GM23338 (cell line): ENCODE measurements around the gene GPR78. TPM values are rescaled to one million over a fixed set of nuclear protein-coding genes. Genes with fewer than 3 reads are reported as not detected.

Experiments used
- ATAC-seq: fragments of 200-7000 bp; cut with Tn5 transposase; 3 replicates; pipeline ENCODE4 v1.9.1; 2020
- DNase-seq: peaks from one replicate; pipeline ENCODE4 v3.0.0-alpha.2; 2015; ENCODE audit warnings: low spot score
- H2AFZ ChIP-seq: fragments of 200-600 bp; sonication (generic); 2 replicates; pipeline ENCODE4 v1.8.0; 2016; ENCODE audit warnings: antibody characterized with exemption, mild to moderate bottlenecking, moderate library complexity
- H3F3A ChIP-seq: fragments of 200-600 bp; sonication (generic); replicated peaks from 2 replicates; pipeline ENCODE4 v1.8.0; 2017; ENCODE audit warnings: antibody characterized with exemption, mixed run types, low read depth
- H3K27ac ChIP-seq: fragments of 200-600 bp; sonication (generic); 2 replicates; pipeline ENCODE4 v1.6.1; 2016; ENCODE audit warnings: low read depth
- H3K27me3 ChIP-seq: fragments of 200-600 bp; sonication (generic); 2 replicates; pipeline ENCODE4 v1.8.0; 2016; ENCODE audit warnings: mild to moderate bottlenecking, mixed run types, moderate library complexity; ENCODE audit not compliant: insufficient read depth
- H3K36me3 ChIP-seq: fragments of 200-600 bp; sonication (generic); 2 replicates; pipeline ENCODE4 v1.8.0; 2016; ENCODE audit warnings: mild to moderate bottlenecking; ENCODE audit not compliant: insufficient read depth
- H3K4me1 ChIP-seq: fragments of 200-600 bp; sonication (generic); 2 replicates; pipeline ENCODE4 v1.8.0; 2016; ENCODE audit warnings: mild to moderate bottlenecking, moderate library complexity; ENCODE audit not compliant: insufficient read depth
- H3K4me2 ChIP-seq: fragments of 200-600 bp; sonication (generic); 2 replicates; pipeline ENCODE4 v1.7.1; 2017; ENCODE audit warnings: mixed run types
- H3K4me3 ChIP-seq: fragments of 200-600 bp; sonication (generic); 2 replicates; pipeline ENCODE4 v1.6.1; 2016; ENCODE audit warnings: mixed run types
- H3K79me2 ChIP-seq: fragments of 200-600 bp; sonication (generic); replicated peaks from 2 replicates; pipeline ENCODE4 v1.8.0; 2017; ENCODE audit warnings: mild to moderate bottlenecking; ENCODE audit not compliant: insufficient read depth
- H3K9me2 ChIP-seq: fragments of 200-600 bp; sonication (generic); 2 replicates; pipeline ENCODE4 v1.8.0; 2017; ENCODE audit not compliant: insufficient read depth
- H4K20me1 ChIP-seq: fragments of 200-600 bp; sonication (generic); replicated peaks from 2 replicates; pipeline ENCODE4 v1.8.0; 2017; ENCODE audit warnings: mild to moderate bottlenecking; ENCODE audit not compliant: insufficient read depth
- H3K27ac Mint-ChIP-seq: 2 replicates; pipeline ENCODE4 v1.8.0; 2020; ENCODE audit warnings: inconsistent platforms, mild to moderate bottlenecking, moderate library complexity, mixed read lengths
- H3K27me3 Mint-ChIP-seq: 3 replicates; pipeline ENCODE4 v1.8.0; 2022; ENCODE audit warnings: low read depth, mild to moderate bottlenecking, moderate library complexity, mixed read lengths, inconsistent platforms; ENCODE audit not compliant: insufficient read depth, poor library complexity
- H3K36me3 Mint-ChIP-seq: 3 replicates; pipeline ENCODE4 v1.8.0; 2021; ENCODE audit warnings: low read depth, mild to moderate bottlenecking, inconsistent platforms, moderate library complexity, mixed read lengths
- H3K4me1 Mint-ChIP-seq: 3 replicates; pipeline ENCODE4 v1.8.0; 2020; ENCODE audit warnings: mild to moderate bottlenecking, inconsistent platforms, mixed read lengths
- H3K4me3 Mint-ChIP-seq: 3 replicates; pipeline ENCODE4 v1.8.0; 2021; ENCODE audit warnings: moderate library complexity, mild to moderate bottlenecking, inconsistent platforms, mixed read lengths
- H3K9me3 Mint-ChIP-seq: 3 replicates; pipeline ENCODE4 v1.8.0; 2020; ENCODE audit warnings: moderate library complexity, mild to moderate bottlenecking, inconsistent platforms, mixed read lengths
- CREB1 ChIP-seq: fragments of 250-450 bp; sonication (Bioruptor Pico); IDR thresholded peaks from 2 replicates; pipeline ENCODE4 v1.5.0; 2020; ENCODE audit warnings: low read depth, mild to moderate bottlenecking, moderate library complexity
- CTCF ChIP-seq, 2 experiments: fragments of 200-600 bp in 1 of 2; sonication (generic) in 1 of 2; conservative IDR thresholded peaks; 2 replicates each; pipeline versions ENCODE4 v1.5.1 to v1.6.1; 2016 to 2017; ENCODE audit warnings: antibody characterized with exemption in 2 of 2, low read depth in 2 of 2, mild to moderate bottlenecking in 2 of 2, moderate library complexity in 1 of 2
- ETS1 ChIP-seq: IDR thresholded peaks from 2 replicates; pipeline ENCODE4 v1.6.1; 2016; ENCODE audit warnings: antibody characterized with exemption
- EZH2 ChIP-seq: fragments of 200-600 bp; sonication (generic); IDR thresholded peaks from one replicate; pipeline ENCODE4 v1.8.0; 2017; ENCODE audit warnings: antibody characterized with exemption, mild to moderate bottlenecking, low read depth; ENCODE audit not compliant: unreplicated experiment
- EZH2phosphoT487 ChIP-seq: fragments of 200-600 bp; sonication (generic); IDR thresholded peaks from one replicate; pipeline ENCODE4 v1.8.1; 2018; ENCODE audit warnings: antibody characterized with exemption; ENCODE audit not compliant: unreplicated experiment
- JUNB ChIP-seq: IDR thresholded peaks from one replicate; pipeline ENCODE4 v1.6.1; 2016; ENCODE audit warnings: antibody characterized with exemption; ENCODE audit not compliant: unreplicated experiment
- NANOG ChIP-seq: IDR thresholded peaks from 2 replicates; pipeline ENCODE4 v1.6.1; 2016; ENCODE audit warnings: antibody characterized with exemption, borderline replicate concordance
- POLR2AphosphoS5 ChIP-seq: IDR thresholded peaks from 2 replicates; pipeline ENCODE4 v1.6.1; 2016; ENCODE audit warnings: antibody characterized with exemption, low read depth
- REST ChIP-seq: IDR thresholded peaks from one replicate; pipeline ENCODE4 v1.6.1; 2018; ENCODE audit warnings: antibody characterized with exemption; ENCODE audit not compliant: unreplicated experiment
- STAT1 ChIP-seq: IDR thresholded peaks from one replicate; pipeline ENCODE4 v1.6.1; 2016; ENCODE audit warnings: antibody characterized with exemption; ENCODE audit not compliant: unreplicated experiment
- ZNF114 ChIP-seq: fragments of 250-450 bp; sonication (Bioruptor Pico); IDR thresholded peaks from 2 replicates; pipeline ENCODE4 v1.5.0; 2020; ENCODE audit warnings: mild to moderate bottlenecking, moderate library complexity
- ZNF331 ChIP-seq: fragments of 250-450 bp; sonication (Bioruptor Pico); IDR thresholded peaks from 2 replicates; pipeline ENCODE4 v1.5.0; 2020; ENCODE audit warnings: low read depth, mild to moderate bottlenecking, moderate library complexity
- polyA plus RNA-seq: library from polyadenylated mRNA; unstranded; fragments of >200 nt; fragmentation: Nextera tagmentation; extraction: Ambion mirVana; gene quantifications from 2 replicates; pipeline ENCODE4 v1.2.1, GENCODE V29; 2016
- total RNA-seq: library from RNA; depleted of rRNA; stranded (reverse); fragments of >200 nt; shearing (Covaris generic); gene quantifications from 2 replicates; pipeline ENCODE4 v1.2.3, GENCODE V29; 2014
- TF ChIP-seq, protein P1 (sequence below): fragments of 250-450 bp; sonication (Bioruptor Pico); IDR thresholded peaks from 2 replicates; pipeline ENCODE4 v1.5.0; 2020; ENCODE audit warnings: mild to moderate bottlenecking, moderate library complexity

Gene GPR78
- total and polyA plus RNA-seq, 2 experiments from 2014 or later, result 0.82 to 2.7 TPM

- Mint-ChIP-seq H3K27me3 (peaks cover 17% of the 10 kb centered on the region), H3K27ac (no peak overlapping the region), H3K4me1 (peaks cover under 1% of the 10 kb centered on the region; the same call in 1 of the 3 replicates), H3K9me3 (no peaks in the 10 kb centered on the region), H3K4me3 (no peak overlapping the region), H3K36me3 (peaks cover 10% of the 10 kb centered on the region; the same call in 2 of the 3 replicates)
- H3K9me2 ChIP-seq, result no peaks in the 10 kb centered on the region
- H3K4me3 ChIP-seq, result no peak overlapping the region
- H2AFZ ChIP-seq, result no peak overlapping the region
- no peaks in the 10 kb centered on the region for H3K27me3 ChIP-seq
- no peak for DNase-seq
- no peaks in the 10 kb centered on the region for H4K20me1 ChIP-seq
- no peak overlapping the region for H3K27ac ChIP-seq
- no peak for ATAC-seq
- no peaks in the 10 kb centered on the region for H3K79me2 ChIP-seq
- TF ChIP-seq ZNF331 (CRISPR knock-in tag) (no peak), NANOG (no peak), REST (no peak), ZNF114 (CRISPR knock-in tag) (no peak), STAT1 (no peak), CTCF (conservative IDR thresholded peaks at IDR 0.05; ENCODE audit: low read depth in 2 of 2) (no peak), EZH2phosphoT487 (no peak), POLR2AphosphoS5 (no peak), JUNB (no peak), EZH2 (no peak), CREB1 (CRISPR knock-in tag) (no peak), ETS1 (no peak)
- TF ChIP-seq, protein P1, sequence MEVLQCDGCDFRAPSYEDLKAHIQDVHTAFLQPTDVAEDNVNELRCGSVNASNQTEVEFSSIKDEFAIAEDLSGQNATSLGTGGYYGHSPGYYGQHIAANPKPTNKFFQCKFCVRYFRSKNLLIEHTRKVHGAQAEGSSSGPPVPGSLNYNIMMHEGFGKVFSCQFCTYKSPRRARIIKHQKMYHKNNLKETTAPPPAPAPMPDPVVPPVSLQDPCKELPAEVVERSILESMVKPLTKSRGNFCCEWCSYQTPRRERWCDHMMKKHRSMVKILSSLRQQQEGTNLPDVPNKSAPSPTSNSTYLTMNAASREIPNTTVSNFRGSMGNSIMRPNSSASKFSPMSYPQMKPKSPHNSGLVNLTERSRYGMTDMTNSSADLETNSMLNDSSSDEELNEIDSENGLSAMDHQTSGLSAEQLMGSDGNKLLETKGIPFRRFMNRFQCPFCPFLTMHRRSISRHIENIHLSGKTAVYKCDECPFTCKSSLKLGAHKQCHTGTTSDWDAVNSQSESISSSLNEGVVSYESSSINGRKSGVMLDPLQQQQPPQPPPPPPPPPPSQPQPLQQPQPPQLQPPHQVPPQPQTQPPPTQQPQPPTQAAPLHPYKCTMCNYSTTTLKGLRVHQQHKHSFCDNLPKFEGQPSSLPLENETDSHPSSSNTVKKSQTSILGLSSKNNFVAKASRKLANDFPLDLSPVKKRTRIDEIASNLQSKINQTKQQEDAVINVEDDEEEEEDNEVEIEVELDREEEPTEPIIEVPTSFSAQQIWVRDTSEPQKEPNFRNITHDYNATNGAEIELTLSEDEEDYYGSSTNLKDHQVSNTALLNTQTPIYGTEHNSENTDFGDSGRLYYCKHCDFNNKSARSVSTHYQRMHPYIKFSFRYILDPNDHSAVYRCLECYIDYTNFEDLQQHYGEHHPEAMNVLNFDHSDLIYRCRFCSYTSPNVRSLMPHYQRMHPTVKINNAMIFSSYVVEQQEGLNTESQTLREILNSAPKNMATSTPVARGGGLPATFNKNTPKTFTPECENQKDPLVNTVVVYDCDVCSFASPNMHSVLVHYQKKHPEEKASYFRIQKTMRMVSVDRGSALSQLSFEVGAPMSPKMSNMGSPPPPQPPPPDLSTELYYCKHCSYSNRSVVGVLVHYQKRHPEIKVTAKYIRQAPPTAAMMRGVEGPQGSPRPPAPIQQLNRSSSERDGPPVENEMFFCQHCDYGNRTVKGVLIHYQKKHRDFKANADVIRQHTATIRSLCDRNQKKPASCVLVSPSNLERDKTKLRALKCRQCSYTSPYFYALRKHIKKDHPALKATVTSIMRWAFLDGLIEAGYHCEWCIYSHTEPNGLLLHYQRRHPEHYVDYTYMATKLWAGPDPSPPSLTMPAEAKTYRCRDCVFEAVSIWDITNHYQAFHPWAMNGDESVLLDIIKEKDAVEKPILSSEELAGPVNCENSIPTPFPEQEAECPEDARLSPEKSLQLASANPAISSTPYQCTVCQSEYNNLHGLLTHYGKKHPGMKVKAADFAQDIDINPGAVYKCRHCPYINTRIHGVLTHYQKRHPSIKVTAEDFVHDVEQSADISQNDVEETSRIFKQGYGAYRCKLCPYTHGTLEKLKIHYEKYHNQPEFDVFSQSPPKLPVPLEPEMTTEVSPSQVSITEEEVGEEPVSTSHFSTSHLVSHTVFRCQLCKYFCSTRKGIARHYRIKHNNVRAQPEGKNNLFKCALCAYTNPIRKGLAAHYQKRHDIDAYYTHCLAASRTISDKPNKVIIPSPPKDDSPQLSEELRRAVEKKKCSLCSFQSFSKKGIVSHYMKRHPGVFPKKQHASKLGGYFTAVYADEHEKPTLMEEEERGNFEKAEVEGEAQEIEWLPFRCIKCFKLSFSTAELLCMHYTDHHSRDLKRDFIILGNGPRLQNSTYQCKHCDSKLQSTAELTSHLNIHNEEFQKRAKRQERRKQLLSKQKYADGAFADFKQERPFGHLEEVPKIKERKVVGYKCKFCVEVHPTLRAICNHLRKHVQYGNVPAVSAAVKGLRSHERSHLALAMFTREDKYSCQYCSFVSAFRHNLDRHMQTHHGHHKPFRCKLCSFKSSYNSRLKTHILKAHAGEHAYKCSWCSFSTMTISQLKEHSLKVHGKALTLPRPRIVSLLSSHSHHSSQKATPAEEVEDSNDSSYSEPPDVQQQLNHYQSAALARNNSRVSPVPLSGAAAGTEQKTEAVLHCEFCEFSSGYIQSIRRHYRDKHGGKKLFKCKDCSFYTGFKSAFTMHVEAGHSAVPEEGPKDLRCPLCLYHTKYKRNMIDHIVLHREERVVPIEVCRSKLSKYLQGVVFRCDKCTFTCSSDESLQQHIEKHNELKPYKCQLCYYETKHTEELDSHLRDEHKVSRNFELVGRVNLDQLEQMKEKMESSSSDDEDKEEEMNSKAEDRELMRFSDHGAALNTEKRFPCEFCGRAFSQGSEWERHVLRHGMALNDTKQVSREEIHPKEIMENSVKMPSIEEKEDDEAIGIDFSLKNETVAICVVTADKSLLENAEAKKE (CRISPR knock-in tag), result no peak
- H3K4me1 ChIP-seq, result no peaks in the 10 kb centered on the region
- no peak overlapping the region for H3K4me2 ChIP-seq
- no peaks in the 10 kb centered on the region for H3F3A ChIP-seq
- H3K36me3 ChIP-seq, result no peaks in the 10 kb centered on the region
Measured at GRCh38 chr4:8615921-8616787, 36.0 kb downstream of the GPR78 start.
